Limb (tissue), 2 donors: ENCODE data around the gene RASL11B.
"Not testable (repeated sequence)": the region's sequence is repeated elsewhere in the genome, so short reads cannot be mapped to it uniquely, and the experiment has no call there.

Source experiments
- DNase-seq, 2 donors: peaks; one replicate each; pipeline ENCODE4 v3.0.0-alpha.2; 2016; ENCODE audit errors: extremely low spot score in 2 of 2

Gene RASL11B, protein sequence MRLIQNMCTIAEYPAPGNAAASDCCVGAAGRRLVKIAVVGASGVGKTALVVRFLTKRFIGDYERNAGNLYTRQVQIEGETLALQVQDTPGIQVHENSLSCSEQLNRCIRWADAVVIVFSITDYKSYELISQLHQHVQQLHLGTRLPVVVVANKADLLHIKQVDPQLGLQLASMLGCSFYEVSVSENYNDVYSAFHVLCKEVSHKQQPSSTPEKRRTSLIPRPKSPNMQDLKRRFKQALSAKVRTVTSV

DNA sequence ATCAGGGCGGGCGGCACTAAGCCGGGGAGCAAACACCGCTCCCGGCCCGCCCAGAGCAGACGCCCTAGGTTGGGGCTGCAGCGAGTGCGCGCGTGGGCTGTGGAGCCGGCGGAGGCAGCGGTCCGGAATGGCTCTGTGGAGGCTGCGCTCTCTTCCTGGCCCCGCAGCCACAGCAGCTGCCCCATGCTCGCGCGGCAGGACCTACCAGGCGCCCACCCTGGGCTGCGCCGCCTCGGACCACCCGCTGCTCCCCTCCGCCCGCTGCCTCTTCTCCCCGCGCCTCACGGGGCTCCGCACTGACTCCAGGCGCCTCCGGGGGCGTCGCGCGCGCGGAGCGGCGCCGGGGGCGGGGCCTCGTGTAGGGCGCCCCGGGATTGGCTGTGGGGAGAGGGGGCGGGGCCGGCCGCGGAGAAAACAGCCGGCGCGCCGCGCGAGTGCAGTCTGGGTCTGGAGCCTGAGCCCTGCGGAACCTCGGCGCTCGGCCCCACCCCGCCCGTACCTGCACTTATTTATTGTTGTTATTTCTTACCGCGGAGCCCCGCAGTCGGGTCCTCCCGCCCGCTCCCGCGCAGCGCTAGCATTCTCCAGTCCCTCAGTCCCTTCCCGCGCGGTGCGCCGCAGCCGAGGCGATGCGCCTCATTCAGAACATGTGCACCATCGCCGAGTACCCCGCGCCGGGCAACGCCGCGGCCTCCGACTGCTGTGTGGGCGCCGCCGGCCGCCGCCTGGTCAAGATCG, at the start of gene RASL11B:
RASL11B (plus strand) TSS at position 439 of the 738 bp plus-strand sequence; CDS start at position 630, 191 bp downstream.
- DNase-seq = peak; percentile 88 to 93

DNA sequence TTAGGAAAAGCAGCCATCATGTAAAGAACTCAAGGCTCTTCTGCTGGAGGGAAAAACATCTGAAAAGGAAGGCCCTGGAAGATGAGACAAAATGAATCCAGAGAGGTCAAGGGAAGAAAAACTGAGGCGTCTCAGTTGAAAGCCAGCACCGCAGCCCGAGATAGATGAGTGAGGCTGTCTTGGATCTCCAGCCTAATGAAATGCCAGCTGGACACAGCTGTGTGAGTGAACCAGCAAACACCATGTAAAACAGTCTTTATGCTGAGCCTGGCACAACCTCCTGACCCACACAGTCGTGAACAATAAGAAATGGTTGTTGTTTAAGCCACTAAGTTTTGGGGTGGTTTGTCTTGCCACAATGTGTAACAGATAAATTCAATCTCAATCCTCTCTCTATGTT, 48.6 kb upstream of the RASL11B start:
- no peak for DNase-seq

DNA sequence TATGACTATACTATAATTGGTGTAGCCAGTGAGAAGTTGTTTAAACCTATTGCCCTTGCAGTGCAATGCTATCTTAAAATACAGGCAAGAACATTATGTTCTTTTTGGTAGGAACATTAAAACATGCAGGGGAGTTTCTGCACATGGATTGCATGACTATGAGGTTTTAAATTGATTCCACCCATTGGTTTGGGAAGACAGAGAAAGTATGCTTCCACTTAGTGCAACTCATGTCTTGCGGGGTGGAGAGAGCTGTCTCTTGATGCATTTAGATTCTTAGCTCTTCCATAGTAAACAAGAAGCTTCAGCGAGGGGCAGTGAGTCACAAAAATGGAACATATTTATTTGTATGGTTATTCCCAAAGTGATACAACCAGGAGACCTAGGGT, 39.5 kb upstream of the RASL11B start:
- no peak for DNase-seq

DNA sequence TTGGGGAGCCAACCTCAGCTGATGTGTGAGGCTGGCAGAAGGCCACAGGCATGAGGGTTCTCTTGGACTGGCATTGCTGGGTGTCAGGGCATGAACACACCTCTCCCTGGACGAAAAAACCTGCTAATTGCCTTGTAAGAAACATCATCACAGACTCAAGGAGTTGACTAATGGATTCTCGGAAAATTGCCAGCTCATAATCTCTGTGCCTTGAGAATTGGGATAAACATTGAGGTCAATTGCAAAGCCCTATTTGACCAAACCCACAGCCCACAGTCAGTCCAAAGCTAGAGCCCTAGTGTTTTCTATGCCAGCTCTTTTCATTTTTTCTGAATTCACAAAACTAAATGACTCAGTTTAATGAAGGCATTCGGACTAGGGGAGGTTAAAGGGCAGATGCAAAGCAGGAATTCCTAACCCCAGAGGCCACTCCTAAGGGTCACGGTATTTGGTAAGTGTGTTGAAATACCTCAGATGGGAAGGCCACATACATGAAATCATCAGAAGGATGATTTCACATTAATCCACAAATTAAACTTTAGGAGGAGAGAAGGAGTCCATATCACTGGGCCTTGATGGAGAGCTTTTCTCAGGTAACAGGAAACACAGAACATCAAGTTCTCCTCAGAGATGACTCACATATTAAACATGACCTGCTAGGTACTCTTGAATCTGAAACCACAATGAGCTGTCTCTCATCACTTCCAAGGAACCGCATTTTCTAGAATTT, 39.0 kb upstream of the RASL11B start:
- DNase-seq = no peak

DNA sequence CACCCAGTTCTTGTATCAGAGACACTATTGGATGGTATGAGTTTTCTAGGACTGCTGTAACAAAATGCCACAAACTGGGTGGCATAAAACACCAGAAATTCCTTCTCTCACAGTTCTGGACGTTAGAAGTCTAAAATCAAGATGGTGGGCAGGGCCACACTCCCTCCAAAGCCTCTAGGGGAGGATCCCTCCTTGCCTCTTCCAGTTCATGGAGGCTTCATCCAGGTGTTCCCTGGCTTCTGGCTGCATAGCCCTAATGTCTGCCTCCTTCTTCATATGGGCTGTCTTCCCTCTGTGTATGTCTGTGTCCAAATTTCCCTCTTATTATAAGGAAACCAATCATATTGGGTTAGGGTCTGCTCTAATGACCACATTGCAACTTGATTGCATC, 38.4 kb upstream of the RASL11B start:
- DNase-seq = no peak

DNA sequence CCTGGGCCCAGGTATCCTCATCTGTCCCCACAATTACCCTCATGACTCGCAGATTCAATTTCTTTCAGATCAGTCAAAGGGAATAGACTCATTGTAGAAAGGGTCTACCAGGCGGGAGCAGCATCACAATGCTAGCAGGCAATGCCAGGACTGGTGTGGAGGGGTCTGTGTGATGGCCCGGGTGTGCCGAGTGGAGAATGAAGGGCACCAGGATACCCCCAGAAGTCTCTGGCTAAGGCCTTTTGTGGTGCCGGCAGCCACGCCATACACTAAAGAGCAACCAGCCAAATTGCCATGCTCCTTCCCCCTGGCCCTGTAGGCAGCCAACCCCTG, 37.9 kb upstream of the RASL11B start:
- DNase-seq = no peak

DNA sequence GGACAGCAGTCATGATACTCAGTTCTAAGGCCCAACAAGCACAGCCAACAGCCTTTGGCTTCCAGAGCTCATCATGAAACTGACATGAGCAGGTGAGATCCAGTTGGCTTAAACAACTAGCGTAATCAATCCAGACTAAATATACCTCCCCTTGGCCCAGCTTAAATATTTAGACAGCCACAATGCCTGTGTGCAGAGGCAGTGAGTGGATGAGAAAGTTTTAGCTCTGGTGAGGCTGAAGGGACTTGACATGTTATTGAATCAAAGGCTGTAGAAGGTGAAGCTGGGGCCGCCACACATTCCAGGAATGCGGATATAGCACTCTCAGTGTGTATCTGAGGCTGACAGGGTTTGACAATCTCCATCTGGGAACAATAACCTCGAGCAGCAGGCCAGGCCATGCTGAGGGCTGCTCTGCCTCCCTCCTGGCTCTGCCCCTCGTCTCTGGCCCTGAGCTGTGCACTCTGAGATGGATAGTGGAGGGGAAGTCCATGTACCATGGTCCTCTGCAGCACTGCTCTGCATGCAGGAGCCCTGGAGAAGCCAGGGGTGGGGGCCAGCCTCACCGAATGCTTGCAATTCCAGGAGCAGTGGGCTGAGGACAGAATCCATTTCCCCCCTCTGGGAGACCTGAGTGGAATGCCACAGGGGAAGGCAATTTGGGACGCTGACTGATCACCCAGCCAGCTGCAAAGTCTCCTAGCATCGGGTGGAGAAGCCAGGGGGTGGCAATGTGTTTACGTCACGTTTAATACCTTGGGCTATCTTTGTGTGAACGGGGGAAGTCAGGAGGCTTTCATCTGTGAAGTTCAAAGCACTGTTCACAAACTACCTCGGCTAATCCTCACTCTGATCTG, 37.3 kb upstream of the RASL11B start:
- peak in 1 of 2 donors; percentile 49 for DNase-seq

DNA sequence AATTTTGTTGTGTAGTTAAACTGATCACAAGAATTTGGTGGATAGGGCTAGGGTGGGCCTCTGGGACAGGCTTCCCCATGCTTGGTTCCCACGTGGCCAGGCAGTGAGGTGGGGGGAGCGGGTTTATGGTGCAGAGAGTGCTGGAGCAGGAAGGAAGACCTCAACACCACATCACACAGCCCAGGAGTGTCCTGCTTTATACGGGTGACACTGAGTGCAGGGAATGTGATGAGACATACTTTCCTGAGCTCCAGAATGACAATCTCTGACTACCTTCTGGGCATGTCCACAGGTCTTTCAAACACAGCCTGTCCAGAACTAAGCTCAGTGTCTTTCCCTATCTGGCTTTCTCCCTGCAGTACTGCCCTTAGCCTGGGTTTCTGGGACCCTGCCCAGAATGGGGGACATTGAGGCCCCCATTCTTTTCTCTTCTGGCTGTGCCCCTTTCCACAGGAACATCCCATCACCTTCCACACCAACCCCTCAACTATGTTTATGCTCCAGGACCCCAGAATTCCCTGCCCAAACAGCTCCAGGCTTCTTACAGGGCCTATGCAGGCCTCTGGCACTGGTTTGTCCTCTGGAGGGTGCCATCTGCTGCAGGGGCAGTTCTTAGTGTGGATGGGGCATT, 36.5 kb upstream of the RASL11B start:
- no peak for DNase-seq

DNA sequence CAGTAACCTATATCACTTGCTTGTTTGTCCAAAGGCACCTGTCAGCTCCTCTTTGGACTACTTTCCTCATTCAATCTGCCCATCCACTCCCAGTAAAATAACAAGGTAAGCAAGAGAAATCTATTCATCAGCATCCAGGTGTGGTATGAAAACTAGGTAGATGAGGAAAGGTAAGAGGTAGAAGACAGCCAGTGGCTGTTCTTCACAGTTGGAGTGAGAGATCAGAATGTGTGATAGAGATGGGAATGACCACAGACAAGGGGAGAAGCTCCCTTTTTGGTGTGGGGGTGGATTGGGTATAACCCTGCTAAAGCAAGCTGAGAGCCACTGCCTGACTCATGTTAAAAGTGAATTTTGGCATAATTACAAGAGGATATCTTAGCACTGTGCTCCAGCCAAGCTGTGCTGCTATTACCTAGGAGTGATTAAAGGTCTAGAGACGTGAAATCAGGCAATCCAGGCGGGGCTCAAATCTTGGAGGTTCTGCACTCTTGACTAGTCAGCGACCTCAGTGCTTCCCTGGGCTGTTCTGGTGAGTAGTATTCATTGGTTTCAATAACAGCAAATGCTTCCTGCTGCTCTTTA, 28.1 kb upstream of the RASL11B start:
- DNase-seq = no peak

DNA sequence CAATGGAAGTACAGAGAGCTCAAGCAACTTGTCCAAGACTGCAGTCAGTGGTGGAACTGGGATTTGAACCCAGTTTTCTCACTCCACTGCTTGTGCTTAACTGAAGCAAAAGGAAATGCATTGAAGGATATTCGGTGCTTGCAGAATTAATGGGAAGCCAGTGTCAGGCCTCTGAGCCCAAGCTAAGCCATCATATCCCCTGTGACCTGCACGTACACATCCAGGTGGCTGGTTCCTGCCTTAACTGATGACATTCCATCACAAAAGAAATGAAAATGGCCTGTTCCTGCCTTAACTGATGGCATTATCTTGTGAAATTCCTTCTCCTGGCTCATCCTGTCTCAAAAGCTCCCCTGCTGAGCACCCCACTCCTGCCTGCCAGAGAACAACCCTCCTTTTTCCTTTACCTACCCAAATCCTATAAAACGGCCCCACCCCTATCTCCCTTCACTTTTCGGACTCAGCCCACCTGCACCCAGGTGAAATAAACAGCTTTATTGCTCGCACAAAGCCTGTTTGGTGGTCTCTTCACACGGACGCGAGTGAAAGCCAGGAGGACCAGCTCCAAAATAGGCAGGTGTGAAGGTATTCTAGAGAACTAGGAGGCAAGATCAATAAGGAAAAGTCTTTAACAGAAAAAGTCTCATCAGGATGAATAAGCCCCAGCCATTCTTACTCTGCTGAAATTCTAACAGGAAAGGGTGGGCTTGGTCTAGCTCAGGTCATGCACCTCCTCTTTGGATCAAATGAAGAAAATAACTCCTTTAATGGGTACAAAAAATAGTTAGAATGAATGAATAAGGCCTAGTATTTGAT, 27.3 kb upstream of the RASL11B start:
- not testable (repeated sequence) for DNase-seq

DNA sequence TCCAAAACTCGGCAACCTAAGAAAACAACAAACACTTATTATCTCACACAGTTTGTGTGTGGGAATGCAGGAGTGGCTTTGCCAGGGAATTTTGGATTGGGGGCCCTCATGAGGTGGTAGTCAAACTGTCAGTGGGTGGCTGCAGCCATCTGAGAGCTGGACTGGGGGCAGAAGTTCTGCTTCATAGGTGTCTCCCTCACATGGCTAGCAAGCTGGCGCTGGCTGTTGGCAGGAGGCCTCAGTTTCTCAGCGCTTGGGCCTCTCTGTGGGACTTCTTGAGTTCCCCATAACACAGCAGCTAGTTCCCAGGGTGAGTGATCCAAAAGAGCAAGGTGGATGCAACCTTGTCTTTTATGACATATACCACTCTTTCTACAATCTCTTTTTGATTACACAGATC, 26.0 kb upstream of the RASL11B start:
- DNase-seq = no peak

DNA sequence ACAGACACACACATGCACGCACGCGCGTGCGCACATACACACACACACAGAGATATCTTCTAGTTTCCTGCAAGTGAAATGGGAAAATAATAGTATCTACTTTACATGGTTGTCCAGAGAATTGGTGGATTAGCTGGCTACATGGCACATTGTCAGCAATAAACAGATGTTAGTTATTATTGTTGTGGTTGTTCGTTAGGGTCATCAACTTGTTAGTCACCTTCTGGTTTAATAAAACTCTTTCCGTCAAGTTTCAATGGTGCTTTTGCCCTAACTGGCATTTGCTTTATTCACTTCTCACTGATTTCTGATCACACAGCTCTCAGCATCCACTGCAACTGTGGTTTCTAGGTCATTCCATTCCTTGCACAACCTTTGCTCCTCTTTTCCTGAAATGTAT, 25.4 kb upstream of the RASL11B start:
- DNase-seq = no peak

DNA sequence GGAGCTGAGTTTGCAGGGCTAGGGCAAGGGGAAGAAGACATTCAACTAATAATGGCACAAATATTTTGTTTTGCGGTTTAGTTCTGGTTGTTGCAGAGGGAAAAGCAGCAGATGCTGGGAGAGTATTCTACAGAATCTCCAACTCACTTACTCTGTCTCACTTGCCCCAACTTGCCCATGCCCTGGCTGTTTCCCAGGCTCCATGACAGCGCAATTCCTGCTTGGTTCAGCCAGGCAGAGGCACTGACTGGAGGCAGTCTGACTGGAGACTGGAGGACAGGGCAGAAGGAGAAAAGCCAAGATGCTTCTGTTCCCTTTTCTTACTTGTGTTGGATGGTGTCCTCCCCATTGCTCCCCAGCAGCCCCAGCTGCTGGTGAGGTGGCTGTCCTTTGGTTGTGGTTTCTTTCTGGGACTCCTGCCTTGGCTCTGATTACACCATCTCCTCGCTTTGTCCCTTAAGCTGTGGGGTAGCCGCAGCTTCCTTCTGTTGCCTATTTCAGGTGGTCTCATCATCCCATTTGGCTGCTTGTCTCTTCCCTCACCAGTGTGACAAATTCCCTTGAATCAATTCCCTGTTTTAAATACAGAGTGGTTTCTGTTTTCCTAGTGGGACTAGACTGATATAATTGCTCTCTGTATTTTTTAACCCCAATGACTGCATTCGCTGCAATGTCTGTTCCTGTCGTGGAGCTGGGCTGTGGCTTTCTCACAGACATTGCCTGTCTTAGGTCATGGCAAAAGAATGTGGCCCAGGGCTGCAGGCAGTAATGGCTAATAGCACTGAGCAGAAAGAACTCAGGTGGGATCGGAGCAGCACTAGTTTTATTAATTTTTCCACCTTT, 24.2 kb upstream of the RASL11B start:
- DNase-seq = no peak

DNA sequence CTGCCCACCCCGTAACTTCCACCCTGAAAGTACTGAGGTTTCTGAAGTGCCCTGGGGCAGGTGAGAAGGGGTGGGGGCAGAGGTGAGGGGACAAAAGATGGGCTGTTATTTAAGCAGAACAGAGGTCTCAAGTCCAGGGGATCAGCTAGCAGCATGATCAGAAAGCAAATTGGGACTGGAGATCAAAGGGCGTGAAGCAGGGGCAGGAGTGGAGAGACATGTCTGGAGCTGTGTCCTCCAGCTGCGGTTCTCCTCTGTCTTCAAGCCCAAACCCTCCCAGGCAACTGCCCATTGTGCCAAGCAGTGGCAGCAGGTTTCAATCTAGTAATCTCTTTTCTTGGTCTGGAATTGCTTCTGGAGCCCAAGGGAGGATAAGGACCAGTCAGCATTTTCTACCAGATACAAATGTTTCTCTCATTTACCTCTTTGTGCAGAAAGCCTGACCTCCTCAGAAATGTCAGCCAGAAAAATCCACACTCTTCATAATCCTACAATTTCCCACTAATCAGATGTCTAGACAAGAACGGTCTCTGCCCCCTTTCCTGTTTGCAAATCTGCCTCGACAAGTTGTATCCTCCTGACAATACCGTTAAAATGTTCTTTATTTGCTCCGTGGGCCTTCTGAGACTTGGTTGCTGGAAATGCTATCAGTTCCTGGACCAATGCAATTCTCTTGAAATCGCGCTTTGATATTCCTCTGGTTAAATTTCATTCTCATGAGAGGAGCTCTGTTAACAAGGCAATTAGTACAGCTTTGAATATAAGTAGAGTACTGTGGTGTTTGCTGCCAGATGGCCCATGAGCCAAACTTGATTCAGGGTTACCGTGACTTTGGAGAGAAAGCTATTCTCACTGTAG, 23.2 kb upstream of the RASL11B start:
- DNase-seq = no peak

DNA sequence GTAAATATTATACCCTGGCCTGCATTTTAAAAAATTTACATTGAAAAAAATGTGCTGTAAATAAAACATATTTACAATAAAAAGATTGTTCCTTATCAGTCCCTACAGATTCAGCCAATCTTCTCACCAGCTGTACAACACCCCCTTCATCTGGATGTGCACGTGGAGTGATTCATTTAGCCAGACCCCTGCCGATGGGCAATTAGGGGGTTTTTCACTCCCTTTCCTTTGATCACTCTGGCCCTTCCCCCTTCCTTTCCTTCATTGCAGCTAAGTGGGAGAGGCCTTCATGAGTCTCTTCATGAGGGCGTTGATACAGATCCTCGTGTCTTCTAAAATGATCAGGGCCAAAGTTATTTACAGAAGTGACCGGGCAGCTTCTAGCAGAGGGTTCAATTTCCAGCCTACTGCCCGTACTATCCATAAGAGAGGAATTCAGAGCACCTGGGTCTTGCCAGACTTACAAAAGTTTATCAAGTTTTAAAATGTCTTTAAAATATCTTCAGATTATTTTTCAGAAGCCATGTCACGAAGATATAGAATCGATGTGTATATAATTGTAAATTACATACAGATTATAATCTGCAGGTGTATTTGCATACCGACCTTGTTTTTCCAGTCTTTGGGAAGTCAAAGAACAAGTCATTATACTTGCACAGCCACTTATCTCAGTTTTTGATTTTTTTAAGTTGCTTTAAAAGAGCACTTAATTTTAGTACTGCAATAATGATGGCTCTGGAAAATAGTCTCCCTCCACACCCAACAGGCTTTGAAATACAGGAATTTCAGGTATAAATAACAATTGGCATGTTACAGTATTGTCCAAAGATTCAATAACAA, 21.4 kb upstream of the RASL11B start:
- no peak for DNase-seq

DNA sequence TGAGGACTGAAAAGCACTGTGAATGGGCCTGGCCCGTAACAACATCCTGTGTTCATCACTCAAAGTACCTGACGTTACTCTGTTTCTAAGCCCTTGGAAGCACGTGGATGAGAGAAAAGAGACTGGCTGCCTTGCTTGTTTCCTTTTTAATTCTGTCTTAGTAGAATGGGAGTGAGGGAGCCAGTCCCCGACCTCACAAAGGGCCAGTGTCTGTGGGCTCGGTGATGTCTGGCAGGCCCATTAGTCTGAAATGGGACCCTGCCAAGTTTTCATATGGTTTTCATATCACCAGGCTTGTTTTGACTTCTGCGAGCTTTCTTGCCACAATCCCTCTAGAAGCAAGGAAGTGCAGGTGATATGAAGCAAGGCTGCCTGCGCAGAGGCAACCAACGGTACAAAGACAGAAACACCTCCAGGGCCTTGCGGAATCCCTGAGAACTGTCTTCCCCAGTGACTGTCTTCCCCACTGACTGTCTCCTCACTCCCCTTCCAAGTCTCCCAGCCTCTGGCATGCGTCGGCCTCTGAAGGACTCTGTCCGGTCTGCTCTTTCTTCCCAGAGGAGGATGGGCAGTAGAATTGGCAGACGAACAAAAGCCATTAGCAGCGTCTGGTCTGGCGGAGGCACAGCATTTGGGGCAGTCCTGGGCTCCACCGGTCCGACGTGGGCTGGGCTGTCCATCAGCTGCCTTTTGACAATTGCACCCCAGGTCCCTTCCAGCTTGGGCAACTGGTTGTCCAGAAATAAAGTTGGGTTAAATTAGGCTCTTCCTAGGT, 20.2 kb upstream of the RASL11B start:
- peak; percentile 32 to 54 for DNase-seq
